GM12873 (cell line): ENCODE data around the gene DBNDD2.

ENCODE experiments used
- CTCF ChIP-seq: IDR thresholded peaks from 2 replicates; pipeline ENCODE4 v1.5.1; 2012; ENCODE audit warnings: low read depth, mild to moderate bottlenecking, moderate library complexity, low read length, control low read depth; ENCODE audit not compliant: insufficient read depth; ENCODE audit errors: missing control alignments

DBNDD2 gene

GRCh38 chr20:45390931-45391330, 17.2 kb upstream of the DBNDD2 start:
- no peak for TF ChIP-seq CTCF

GRCh38 chr20:45391559-45391958, 16.5 kb upstream of the DBNDD2 start:
- TF ChIP-seq CTCF = no peak

GRCh38 chr20:45392733-45393132, 15.4 kb upstream of the DBNDD2 start:
- no peak for TF ChIP-seq CTCF

- no peak for TF ChIP-seq CTCF
These were observed 13.6 kb upstream of the DBNDD2 start for GRCh38 chr20:45394221-45395113.

GRCh38 chr20:45395114-45395415, 13.0 kb upstream of the DBNDD2 start:
- TF ChIP-seq CTCF = no peak

GRCh38 chr20:45399018-45399417, 9.1 kb upstream of the DBNDD2 start:
- no peak for TF ChIP-seq CTCF

- no peak for TF ChIP-seq CTCF
These were observed 7.6 kb upstream of the DBNDD2 start for GRCh38 chr20:45400346-45401031.
